Activated CD4-positive, alpha-beta T cell treated with anti-CD3 and anti-CD28 coated beads, Interleukin-2, amount 50 U/mL, for 24 hours (primary cell): ENCODE data around the gene EPHB6.

Source experiments
- DNase-seq, 2 donors: peaks; one replicate each; pipeline ENCODE4 v3.0.0-alpha.2; 2020; ENCODE audit warnings: low read depth in 1 of 2, low spot score in 1 of 2

The EPHB6 gene

DNA sequence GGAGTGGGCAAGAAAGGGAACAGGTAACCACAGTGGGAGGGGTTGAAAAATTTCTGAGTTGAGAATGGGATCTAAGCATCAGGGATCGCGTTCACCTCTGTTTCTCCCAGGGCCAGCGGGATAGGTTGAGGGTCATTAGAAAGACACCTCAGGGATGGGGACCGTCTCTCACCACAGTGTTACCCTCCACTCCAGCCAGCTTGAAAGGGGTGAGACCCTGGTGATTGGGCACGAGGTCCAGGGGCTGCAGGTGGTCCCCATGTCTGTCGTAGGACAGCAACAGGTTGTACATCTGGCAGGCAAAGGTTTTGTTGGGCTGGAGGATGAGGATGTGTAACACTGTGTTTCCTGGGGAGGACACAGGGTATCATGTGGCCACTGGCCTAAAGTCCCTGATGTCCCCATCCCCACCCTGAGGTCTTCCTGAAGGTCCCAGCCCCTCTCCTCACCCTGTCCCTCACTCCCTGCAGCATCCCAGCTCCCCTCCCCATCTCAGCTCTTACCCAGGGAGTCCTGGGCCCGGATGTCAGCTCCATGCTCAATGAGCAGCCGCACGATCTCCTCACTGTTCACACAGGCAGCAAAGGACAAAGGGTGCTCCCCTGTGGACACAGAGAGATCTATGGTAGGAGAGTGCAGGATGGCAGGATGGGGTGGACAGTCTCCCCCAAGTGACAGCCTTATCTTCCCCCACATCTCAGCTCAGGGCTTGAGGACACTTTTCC, 21.5 kb downstream of the EPHB6 start:
- no peak for DNase-seq

DNA sequence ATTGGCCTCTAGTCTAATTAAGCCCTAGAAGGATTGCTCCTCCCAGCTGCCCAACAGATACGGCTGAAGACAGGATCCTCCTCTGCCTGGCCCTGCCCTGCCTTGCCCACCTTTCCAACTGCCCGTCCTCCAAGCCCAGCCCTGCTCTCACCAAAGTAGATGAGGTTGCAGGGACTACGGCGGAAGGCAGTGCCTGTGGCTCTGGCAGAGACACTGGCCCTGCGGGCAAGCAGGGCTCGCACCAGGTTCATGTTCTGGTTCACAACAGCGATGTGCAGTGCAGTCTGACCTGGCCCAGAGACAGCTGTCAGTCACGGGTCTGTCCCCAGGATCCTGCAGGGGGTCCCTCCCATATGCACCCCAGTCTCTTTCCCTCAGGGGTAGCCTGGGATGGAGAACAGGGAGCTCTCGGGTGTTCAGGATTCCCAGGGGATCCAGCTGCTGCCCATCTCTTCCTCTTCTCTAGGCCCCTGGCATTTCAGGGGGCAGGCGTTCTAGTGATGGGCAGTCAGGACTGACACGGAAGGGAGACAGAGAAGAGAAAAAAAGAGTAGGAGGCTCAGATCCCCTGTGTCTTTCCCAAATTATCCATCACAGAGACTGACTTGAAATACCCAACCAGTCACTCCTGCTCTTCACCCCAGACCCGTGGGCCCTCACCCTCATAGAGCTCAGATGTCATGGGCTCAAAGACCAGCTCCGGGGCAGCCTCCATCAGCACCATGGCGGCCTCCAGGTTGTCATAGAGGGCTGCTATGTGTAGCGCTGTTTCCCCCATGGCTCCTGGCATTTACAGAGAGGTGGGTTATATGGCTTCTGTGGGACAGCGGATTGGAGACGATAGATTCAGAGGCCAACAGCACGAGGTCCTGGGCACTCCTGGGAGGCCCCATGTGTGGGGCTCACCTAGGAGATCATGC, 22.4 kb downstream of the EPHB6 start:
- no peak for DNase-seq

DNA sequence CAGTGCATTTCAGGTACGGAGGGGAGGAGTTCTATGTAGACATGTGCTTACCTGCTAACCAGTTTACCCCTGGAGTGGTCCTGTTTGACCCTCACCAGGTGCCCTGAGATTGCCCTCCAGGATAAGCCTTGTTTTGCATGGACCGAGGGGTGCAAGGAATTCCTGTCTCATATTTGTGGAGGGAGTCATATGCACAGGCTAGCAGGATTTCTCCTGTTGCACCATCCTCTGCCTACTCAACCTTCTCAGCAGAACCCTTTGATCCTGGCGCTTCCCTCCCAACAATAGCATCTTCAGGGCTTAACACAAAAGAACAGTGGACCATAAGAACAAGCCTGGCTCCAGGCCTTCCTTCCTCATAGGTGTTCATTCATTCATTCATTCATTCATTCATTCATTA, 23.4 kb downstream of the EPHB6 start:
- no peak for DNase-seq

DNA sequence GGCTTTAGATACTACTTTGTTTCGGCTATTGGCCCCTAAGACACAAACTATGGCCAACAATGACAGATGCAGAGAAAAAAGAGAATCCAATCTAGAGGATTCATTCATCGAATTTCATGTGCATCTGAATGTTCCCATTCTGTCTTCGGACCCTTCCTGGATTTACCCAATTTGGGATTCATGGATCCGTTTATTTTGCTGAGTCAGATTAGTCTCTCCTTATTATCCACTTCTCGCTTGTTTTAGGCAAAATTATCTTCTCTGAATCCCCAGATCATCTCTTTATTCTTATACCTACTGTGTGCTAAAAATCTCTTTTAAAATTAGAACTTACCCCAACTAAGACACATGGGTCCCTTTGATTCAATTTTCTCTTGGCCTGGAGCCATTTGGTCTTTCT, 24.2 kb downstream of the EPHB6 start:
- DNase-seq: no peak

DNA sequence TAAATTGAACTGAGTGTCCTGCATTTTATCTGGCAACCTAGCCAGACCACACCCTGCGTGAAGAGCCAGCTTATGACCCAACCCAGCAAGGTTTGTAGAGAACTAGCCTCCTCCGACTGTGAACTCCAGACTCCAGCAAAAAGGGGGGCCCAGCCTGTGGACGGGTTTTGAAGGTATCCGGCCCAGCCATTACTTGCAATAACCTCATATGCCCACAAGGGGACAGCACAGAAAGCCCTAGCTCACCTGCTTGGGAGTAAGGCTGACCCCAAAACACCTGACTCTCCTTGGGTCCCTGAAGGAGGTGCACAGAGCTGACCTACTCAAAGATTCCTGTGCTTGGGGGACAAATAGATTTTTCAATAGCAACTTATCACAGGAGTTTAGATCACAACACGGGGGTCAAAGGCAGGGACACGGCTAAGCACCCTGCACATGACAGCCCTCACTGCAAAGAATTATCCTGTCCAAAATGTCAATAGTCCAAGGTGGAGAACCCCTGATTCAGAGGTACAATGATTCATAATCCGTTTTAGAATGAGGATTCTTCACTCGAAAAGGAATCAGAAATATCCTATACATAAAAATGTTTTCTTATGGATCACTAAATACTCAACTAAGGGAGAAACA, 26.1 kb downstream of the EPHB6 start:
- peak; percentile 12 to 42 for DNase-seq

DNA sequence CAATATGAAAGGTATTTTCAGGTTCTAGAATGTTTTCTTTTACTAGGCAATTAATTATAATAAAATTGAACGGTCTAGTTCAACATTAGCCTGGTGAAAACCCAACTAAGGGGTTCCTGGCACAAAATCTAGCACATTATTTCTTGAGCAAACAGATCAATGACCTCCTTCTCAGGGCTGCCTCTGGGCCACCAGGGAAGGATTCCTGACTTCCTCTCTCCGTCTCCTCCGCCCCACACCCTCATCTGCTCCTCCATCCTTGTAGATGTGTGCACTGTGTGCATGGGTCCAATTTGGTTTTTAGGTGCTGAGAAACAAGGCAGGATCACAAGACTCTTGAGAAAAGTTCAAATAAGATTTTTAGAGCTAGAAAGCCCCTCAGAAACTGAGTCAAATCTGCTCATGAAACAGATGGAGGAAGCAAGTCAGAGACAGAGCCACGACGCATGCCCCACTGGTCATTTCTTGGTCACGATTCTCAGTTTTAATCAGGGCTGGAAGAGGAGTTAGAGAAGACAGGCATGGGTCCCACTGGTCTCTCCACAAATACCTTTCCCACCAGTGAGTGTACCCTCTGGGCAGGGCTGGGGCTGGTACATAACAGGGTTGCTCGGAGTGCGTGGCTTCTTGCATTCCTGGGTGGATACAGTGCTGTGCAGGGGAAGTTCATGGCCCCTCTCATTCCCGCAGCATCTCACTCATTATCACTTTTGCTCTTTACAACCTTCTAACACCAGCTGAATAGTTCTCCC, 26.9 kb downstream of the EPHB6 start:
- DNase-seq: no peak

DNA sequence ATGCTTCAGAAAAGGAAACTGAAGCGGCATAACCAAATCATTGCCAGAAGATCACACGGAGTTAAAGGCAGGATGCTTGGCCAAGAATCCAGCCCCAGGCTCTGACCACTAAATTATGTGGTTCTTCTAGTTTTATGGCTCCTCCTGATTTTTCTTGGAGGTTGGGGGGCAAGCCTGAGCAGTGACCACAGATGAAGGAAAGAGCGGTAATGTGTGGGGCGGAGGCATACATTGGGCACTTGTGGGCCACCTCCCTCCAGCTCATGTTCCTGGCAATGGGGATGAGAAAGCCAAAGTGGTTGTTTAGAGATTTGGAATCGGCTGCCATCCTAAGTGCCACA, 27.4 kb downstream of the EPHB6 start:
- no peak for DNase-seq

DNA sequence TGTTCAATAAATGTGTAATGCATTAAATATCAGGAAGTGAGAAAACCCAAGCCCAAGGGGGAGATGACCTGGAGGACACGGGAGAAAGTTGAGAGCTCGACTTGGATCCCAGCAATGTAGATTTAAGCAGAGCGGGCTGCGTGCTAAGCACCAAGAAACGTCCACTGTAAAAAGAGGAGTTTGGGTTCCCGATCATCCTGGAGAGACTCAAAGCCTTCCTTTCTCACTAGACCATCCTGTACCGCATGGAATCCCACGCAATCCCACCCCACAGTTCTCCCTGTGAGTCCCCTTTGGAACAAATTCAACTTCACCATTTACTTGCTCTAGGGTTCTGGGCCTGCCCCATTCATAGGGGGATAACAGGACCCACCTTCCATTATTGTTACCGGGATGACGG, 28.3 kb downstream of the EPHB6 start:
- DNase-seq: no peak

DNA sequence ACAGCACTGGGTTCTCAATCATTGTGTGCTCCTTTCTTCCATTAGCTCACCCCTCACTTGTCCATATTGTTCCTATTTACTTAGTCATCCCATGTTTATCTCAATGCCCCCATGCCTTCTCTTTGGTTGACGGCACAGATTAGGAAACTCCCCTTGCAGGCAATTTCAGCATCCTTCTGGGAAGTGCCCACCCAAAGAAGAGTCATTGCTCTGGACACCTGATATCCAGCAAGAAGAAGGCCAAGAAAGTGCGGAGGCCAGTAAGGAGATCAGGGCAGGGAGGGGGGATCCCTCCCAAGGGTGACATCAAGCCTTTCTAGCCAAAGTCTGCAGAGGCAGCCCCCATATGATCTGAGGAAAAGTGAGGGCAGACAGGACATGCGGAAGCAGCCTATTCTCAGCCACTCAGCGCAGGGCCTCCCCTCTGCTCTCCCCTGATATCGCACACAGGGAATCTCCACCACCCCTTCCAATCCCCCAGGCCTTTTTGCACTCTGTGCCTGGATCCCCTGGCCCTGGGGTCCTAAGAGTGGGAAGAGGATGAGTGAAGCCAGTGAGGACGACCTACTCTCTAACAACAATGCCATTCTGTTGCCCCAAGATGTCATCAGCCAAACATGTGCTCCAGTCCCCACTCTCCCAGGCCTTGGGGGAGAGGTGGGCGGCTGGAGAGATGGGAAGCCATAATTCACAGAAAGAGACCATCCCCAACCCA, 28.9 kb downstream of the EPHB6 start:
- no peak for DNase-seq

DNA sequence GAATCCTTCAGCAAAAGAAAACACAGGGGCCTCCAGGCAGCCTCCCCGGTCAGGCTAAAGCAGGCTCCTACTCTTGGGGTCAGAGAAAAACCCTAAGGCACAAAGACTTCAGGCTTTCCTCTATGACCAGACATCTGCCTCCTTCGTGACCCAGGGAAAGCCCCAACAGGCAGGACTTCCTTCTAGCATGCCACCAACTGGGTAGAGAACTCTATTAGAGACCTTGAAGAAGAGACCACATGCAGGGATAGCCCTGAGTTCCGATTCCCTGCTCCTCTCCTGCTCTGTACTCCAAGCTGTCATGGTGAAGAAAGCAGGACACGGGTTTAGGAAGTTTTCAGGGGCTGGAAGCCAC, 29.4 kb downstream of the EPHB6 start:
- DNase-seq: no peak

DNA sequence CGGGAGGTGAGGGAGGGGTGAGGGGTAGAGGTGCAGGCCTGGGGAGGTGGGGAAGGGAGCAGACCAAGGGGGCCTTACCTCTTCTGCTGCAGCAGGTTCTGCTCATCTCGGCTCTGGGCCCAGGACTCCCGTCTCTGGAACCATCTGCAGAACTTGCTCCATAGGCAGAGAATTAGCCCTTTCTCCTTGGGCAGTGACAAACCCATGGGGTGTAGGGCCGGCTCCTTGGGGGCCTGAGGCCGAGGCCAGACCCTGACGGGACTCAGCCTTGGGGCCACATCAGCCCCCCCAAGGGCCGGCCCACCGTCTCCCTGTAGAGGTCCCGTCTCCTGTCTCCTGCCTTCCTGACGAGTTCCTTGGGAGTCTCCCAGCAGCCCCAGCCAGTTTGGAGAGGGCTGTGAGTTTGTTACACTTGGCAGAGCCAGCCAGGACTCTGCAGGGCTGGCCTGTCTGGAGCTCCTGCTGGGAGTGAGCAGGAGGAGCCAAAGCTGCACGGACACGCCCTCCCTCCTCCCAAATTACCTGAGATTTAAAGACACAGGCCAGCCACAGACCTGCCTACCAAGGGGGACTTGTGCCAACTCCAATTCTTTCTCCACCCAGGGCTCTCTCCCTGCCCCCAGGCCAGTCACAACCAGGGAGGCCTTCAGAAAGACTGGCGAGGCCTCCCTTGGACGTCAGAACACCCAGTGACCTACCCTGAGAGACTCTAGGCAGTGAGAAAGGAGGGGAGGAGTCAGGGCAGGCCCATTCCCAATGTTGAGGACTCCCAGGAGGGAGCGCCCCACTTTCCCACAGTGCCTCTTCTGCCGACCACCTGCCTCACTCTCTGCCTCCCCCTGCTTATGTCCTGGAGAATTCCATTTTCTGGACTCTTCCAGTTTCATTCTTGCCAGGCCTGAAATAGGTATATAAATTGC, 30.7 kb downstream of the EPHB6 start, which contains the start of gene TRPV6:
Gene TRPV6, minus strand, starts transcription at position 435 of the 920 bp plus-strand sequence.
- no peak for DNase-seq

DNA sequence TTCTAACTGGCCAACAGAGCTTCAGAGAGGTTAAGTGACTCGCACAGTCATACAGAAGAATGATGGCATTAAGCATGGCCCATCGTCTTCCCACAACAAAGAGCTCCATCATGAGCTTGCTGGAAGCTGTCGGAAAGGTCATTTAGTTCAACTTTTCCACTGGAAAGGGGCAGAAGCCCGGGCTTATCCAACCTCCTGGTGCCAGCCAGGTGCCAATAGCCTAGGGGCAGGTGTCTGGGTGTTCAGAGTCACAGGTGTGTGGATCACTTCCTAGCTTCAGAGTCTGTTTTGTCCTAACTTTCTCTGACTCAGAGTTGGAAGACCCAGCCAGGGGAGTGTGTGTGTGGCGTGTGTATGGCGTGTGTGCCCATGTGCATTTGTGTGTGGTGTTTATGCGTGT, 32.0 kb downstream of the EPHB6 start:
- DNase-seq: no peak

DNA sequence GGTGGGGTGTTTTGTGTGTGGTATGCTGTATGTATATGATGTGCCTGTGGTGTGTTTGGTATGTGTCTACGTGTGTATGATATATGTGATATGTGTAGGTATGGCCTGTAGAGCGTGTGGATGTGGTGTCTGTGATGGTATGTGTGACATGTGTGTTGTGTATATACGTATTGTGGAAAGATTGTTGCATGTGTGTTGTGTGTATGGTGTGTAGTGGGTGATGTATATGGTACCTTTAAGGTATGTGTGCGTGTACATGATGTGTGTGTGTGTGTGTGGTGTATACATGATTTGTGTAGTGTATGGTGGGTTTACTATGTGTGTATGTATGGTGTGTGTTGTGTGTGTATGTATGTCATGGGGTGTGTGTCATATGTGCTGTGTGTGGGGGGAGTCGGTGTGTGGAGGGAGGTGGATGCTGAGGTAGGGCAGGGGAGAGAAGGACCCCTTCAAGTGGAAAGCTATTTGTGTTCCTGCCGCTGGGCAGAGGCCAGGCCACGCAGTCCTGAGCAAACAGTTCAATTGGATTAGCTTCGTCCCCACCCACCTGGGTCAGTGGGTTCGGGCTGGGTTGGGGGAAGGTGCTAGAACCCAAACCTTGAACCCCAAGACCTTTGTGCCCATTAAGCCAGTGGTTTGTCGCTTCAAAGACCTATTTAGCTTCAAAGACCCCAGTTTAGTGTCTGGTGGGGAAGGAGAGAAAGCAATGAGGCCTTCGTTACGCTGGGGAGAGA, 32.6 kb downstream of the EPHB6 start:
- DNase-seq: no peak

DNA sequence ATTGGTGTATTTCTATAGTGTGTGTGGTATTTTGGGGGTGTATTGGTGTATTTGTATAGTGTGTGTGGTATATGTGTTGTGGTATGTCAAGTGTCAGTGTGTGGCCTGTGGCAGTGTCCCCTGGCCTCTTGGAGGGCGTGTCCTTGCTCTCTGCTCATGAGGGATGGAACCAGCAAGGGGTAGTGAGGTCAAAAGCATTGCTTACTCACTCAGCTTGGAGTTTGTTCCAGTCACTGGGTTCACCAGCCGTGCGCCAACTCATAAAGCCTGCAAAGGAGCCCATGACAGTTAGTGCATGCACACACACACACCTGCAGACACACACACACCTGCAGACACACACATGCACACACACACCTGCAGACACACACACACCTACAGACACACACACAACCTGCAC, 34.9 kb downstream of the EPHB6 start:
- DNase-seq: no peak

DNA sequence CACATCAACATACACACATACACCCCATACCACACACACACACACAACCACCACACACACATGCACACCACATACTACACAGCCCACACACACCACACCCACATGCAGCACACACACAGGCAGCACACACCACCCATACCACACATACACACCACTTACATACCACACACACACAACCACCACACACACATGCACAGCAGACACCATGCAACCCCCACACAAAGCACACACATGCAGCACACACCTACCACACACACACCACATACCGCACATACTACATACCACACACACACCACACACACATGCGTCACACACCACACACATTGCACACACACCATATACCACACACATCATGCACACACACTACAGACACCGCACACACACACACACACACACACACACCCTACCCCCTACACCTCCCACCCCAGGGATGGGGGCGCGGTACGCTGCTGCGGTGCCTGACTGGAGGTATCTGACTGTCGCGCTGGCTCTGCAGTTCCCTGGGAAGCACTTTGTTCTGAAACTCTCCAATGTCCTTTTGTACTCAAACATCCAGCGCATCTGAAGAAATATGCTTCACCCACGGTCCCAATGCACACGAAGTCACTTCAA, 36.1 kb downstream of the EPHB6 start:
- no peak for DNase-seq

DNA sequence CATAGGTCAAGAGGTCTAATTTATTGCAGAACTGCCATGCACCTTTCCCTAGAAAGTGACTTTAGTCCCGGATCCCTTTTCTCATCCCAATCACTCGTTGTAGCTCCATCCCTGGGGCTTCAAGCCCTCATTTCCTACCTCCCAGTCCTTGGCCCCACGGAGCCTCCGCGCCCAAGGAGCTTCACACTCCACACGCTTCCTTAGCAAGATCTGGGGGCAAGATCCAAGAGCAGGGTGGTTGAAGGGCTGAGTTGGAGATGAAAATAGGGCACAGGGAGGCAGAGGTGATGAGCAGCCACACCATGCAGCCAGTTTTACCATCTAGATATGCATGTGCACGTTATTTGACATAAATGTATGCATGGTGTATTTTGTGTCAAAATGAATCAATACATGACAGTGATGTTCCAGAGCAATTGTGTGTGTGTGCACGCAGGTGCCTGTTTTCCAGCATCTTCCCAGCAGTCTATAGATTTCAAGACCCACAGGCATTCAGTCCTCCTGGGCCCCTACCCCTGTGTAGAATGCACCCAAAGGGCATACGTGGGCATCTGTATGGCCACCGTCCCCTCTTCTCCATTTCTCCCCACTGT, 36.7 kb downstream of the EPHB6 start:
- DNase-seq: no peak

DNA sequence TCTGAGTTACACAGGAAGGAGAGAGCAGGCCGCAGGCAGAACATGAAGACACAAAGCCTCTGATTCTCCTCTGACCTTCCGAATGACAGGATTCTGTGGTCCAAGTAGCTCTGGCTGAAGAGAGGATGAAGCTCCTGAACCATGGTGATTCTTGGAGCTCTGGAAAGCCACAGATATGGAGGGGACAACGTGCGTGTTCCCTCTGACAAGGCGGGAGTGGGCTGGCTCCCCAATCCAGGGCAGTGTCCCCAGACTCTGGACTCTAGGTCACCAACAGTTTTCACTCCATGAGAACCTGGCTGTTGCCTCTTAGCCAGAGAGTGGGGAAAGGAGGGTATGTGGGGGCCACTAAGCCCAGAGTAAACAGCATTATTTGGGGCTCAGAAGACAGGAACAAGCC, 38.1 kb downstream of the EPHB6 start:
- DNase-seq: no peak
